ENCODE data around the gene SLAIN2.

Gene SLAIN2

DNA sequence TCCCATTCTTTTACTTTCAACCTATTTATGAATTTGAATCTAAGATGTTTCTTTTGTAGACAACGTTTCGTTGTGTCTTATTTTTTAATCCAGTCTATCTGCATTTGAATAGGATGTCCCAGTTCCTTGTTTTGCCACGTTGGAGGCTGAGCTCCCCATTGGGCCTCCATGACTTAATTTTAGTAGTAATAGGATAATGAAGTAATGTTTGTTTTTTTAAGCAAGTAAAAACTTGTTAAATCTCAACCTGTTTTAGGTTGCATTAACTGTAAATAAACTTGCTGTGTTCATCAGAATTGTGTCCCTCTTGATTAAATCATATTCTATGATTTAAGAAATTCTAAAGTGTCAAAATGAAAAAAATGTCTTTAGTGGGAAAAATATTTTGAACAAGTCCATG, 25.3 kb downstream of the SLAIN2 start:
- TF ChIP-seq, protein P1, sequence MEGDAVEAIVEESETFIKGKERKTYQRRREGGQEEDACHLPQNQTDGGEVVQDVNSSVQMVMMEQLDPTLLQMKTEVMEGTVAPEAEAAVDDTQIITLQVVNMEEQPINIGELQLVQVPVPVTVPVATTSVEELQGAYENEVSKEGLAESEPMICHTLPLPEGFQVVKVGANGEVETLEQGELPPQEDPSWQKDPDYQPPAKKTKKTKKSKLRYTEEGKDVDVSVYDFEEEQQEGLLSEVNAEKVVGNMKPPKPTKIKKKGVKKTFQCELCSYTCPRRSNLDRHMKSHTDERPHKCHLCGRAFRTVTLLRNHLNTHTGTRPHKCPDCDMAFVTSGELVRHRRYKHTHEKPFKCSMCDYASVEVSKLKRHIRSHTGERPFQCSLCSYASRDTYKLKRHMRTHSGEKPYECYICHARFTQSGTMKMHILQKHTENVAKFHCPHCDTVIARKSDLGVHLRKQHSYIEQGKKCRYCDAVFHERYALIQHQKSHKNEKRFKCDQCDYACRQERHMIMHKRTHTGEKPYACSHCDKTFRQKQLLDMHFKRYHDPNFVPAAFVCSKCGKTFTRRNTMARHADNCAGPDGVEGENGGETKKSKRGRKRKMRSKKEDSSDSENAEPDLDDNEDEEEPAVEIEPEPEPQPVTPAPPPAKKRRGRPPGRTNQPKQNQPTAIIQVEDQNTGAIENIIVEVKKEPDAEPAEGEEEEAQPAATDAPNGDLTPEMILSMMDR (IDR thresholded peaks at IDR 0.05; ENCODE audit: insufficient read depth, low read depth, low read length, missing control alignments), result no peak
- DNase-seq (ENCODE audit: low read depth), result peak; percentile 65
- H3K4me3 ChIP-seq (ENCODE audit: low read length), result no peak overlapping the region

DNA sequence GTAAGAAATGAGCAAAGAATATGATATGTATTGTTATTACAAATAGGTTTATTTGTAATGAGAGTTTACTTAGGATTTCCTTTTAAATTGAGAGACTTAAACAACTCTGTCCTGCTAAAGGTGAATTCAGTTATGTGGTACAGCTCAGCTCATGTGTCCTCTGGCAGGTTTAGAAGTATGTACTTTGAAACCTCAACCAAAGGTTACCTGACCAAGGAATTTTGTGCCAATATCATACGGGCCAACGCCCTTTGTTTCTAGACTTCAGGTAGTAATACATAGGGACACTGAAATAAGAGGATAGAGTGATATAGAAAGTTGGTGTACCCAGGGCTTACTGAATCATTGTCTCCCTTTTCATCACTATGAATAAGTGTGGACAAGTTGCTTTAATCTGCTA, 25.7 kb downstream of the SLAIN2 start:
- TF ChIP-seq, protein P1 (IDR thresholded peaks at IDR 0.05; ENCODE audit: insufficient read depth, low read depth, low read length, missing control alignments), result no peak
- H3K4me3 ChIP-seq (ENCODE audit: low read length), result no peak overlapping the region
- peak; percentile 8 for DNase-seq (ENCODE audit: low read depth)

DNA sequence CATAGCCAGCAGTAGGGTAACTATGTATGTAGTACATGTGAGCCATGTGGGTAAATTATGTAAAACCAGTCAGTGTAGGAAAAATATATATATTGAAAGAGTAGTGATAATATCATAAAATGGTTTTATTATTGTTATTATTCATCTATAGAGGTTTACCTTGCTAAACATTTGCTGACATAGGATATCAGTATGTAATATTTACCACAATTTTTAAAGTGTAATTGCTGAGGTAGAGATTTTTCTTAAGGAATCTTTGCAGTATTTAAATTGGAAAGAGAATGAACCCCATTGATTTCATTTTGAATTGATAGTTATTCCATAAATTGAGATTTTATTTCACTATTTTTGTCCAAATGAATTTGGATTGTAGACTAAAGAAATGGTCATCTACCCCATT, 27.1 kb downstream of the SLAIN2 start:
- no peak overlapping the region for H3K4me3 ChIP-seq (ENCODE audit: low read length)
- DNase-seq (ENCODE audit: low read depth), result no peak
- TF ChIP-seq, protein P1 (IDR thresholded peaks at IDR 0.05; ENCODE audit: insufficient read depth, low read depth, low read length, missing control alignments), result no peak

DNA sequence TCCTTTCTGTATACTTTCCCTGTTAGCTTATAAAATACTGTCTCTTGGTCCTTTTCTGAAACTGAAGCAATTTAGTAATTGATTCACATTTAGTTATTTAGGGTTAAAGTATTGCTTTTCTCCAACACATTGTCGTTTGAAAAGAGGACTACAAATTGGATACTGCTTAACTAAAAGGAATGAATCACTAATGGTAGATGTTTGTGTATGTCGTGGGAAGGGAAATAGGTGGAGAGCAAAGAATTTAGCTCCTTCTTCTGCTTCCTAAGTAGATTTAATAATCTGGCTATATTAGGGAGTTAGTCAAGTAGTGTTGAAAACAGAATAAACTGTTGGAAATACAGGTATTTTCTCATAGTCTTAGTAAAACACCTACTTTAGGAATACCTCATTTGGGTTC, 27.9 kb downstream of the SLAIN2 start:
- DNase-seq (ENCODE audit: low read depth), result no peak
- TF ChIP-seq, protein P1 (IDR thresholded peaks at IDR 0.05; ENCODE audit: insufficient read depth, low read depth, low read length, missing control alignments), result no peak
- no peak overlapping the region for H3K4me3 ChIP-seq (ENCODE audit: low read length)

DNA sequence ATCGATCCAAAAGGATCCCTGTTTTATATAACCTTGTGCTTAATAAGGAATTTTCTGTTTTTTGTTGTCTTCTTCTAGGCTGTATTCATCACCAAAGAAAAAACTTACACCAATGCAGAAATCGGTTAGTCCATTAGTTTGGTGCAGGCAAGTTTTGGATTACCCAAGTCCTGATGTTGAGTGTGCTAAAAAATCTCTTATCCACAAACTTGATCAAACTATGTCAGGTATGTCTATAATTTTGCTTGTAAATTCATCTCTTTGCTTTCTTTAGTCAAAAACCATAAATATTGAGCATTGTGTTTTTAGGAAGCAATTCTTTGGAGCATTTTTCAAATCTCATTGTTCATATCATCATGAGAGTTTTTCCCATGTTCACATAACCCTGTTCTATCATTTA, 28.4 kb downstream of the SLAIN2 start:
- no peak for DNase-seq (ENCODE audit: low read depth)
- no peak overlapping the region for H3K4me3 ChIP-seq (ENCODE audit: low read length)
- TF ChIP-seq, protein P1 (IDR thresholded peaks at IDR 0.05; ENCODE audit: insufficient read depth, low read depth, low read length, missing control alignments), result no peak

DNA sequence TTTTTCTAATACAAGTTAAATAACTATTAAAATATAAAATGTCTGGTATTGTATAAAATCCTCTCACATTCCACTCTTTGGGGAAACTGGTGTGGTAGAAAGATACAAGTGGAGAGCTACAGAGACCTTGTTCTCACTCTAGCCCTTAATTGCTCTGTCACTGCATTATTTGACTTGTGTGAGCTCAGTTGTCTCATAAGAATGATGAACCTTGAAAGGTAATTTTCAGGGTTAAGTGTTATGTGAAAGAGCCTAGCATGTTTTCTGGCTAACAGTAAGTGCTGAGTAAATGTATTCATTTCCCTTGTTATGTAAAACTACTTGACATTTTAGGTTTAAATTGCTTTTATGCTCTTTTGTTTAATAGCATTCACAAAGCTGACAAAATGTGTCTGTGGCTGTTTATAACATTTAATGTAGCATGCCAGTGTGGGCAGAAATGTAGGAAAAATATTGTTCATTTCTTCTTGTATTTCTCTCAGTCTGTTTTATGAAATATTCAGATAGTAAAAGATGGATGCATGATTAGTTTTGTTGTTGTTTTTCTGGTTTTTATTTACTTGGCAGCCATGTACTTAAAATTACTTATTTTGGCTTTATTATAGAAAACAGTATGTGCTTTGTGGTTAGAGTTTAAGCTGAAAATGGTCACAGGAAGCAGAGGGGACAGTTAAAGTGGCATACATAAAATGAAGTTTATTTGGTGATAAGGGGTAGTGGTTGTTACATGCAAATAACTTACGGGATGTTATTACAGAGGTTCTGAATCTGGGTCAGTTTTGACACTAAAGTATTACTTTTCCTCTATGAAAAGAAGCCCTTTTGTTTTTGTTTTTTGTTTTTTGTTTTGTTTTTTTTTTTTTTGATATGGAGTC, 29.2 kb downstream of the SLAIN2 start:
- TF ChIP-seq, protein P1 (IDR thresholded peaks at IDR 0.05; ENCODE audit: insufficient read depth, low read depth, low read length, missing control alignments), result no peak
- no peak for DNase-seq (ENCODE audit: low read depth)

DNA sequence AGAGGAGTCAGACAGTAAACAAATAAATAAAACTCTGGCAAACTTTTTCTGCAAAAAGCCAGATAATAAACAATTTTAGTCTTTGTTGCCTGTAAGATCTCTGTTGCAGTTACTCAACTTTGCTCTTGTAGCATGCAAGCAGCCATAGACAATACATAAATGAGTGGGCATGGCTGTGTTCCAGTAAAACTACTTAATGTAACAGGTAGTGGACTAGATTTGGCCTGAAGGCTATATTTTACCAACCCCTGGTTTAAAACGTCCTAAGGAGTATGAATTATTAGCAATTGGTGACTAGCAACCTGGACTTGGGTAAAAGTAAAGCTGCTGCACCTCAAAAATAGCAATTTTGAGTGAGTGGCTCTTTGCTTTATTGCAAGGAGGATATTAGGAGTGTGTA, 30.9 kb downstream of the SLAIN2 start:
- TF ChIP-seq, protein P1 (IDR thresholded peaks at IDR 0.05; ENCODE audit: insufficient read depth, low read depth, low read length, missing control alignments), result no peak
- DNase-seq (ENCODE audit: low read depth), result peak; percentile 19
- H3K4me3 ChIP-seq (ENCODE audit: low read length), result no peak overlapping the region

More for the DNA sequence above, 29.2 kb downstream of the SLAIN2 start:
- H3K4me3 ChIP-seq (ENCODE audit: low read length), result no peak overlapping the region

Data from epithelial cell of esophagus (primary cell).